GM18519 (cell line): ENCODE measurements around the gene SLC6A1.

Source experiments
- ATAC-seq: cut with Tn5 transposase; IDR thresholded peaks from one replicate; pipeline ENCODE4 v1.9.1; 2021; ENCODE audit warnings: mild to moderate bottlenecking, moderate library complexity; ENCODE audit not compliant: unreplicated experiment, low FRiP score

Gene SLC6A1

GRCh38 chr3:10992017-10992942, at the start of gene SLC6A1:
SLC6A1 (plus strand) TSS chr3:10992748; CDS start chr3:11017212, 24,464 bp downstream.
- ATAC-seq = no peak

GRCh38 chr3:10944866-10945265, 47.7 kb upstream of the SLC6A1 start:
- no peak for ATAC-seq

DNA sequence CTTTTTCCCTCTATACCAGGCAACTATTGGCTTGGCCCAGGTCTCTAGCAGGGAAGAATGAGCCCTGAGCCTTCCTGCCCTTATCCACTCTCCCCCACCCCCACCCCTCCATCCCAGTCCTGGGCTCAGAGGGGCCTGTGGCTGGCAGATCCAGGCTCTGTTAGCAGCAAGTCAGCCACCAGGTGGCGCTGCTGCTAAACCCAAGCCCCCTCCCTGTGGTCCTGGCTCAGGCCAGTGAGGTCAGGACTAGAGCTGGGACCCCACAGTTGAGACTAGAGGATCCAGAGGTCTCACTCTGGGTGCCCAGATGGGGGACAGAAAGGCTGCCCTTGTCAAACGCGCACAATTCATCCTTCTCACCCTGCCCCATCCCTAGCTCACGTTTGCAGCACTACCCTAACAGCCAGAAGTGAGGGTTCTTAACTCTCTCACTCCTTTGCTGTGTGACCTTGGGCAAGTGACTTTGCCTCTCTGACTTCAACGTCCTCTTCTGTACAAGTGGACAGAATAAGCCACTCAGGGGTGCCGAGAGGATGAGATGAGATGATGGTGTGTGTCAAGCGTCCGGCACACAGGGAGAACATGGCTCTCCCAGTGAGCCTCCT, 46.8 kb upstream of the SLC6A1 start:
- ATAC-seq = no peak

- no peak for ATAC-seq
Measured at GRCh38 chr3:10946526-10946925, 46.0 kb upstream of the SLC6A1 start.

GRCh38 chr3:10948326-10948725, 44.2 kb upstream of the SLC6A1 start:
- ATAC-seq = no peak

DNA sequence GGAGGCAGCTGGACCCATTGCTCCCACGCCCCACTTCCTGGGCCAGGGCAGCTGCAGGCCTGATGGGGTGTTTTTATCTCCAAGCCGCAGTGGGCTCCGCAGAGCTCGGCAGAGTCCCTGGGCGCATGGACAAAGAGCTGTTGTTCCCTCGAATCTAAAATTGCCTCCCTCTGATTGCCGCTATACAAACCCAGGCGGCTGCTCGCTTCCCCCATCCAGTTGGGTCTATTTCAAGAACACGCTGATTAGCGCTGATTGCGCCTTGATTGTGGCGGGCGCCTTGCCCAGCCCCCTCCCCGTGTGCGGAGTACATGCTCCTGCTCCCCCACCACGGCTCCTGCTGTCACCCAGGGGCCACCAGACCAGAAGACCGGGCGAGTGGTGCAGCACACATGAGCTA, 43.4 kb upstream of the SLC6A1 start:
- no peak for ATAC-seq

- ATAC-seq = no peak
Measured at GRCh38 chr3:10950476-10951294, 41.9 kb upstream of the SLC6A1 start.

GRCh38 chr3:10951295-10951926, 41.1 kb upstream of the SLC6A1 start:
- ATAC-seq = no peak

DNA sequence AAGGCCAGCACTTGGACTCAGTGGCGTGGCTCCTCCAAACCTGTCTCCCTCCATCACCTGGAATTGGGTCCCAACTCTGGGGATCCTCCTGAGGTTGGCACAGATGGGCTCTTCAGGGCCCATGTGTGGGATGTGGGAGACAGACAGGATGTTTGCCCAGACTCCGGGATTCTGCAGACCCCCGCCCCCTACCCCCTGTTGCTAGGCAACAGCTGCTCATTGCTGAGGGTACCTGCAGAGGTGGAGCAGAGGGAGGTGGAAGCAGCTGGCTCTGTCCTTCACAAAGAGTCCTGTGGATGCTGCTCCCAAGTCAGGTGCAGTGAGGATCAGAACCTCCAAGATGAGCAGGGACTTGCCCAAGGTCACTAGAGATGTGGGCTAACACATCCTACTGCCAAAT, 40.0 kb upstream of the SLC6A1 start:
- ATAC-seq = no peak

- no peak for ATAC-seq
Measured at GRCh38 chr3:10954740-10955139, 37.8 kb upstream of the SLC6A1 start.

GRCh38 chr3:10955711-10956453, 36.7 kb upstream of the SLC6A1 start:
- no peak for ATAC-seq

DNA sequence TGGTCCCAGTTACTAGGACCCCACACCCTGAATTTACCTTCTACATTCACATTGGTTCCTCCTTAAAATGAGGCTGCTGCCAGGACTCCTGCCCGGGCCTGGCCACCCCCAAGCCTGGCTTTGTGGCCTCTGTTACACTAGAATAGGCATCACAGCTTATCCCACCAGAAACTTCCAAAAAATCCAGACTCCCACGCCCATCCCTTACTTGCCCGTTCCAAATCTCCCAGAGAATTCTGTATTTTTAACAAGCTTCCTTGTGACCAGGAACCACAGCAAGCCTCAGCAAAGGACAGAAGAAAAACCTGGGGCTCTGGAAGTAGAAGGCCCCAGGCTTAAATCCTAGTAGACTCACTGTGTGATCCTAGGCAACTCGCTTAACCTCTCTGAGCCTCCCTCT, 36.0 kb upstream of the SLC6A1 start:
- no peak for ATAC-seq

DNA sequence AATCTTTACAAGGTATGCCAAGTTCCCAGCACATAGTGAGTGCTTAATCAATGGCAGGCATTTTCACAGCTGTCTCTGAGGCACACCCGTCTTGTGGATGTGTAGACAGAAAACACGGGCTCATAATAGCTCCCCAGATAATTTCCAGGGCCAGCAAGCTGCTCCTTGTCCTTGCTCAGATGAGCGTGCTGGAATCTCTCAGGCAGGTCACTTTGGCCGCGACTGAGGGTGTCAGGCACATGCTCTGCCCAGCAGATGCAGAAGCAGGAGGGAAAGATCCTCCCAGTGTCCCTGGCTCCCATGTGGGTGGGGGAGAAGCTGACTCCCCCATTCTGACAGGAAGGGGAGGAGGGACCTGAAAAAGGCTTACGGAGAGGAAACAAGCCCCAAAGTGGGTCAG, 35.6 kb upstream of the SLC6A1 start:
- ATAC-seq = no peak

- ATAC-seq = no peak
Measured at GRCh38 chr3:10957976-10958749, 34.4 kb upstream of the SLC6A1 start.

- no peak for ATAC-seq
Measured at GRCh38 chr3:10960255-10960654, 32.3 kb upstream of the SLC6A1 start.

- ATAC-seq = no peak
Measured at GRCh38 chr3:10961921-10962320, 30.6 kb upstream of the SLC6A1 start.

DNA sequence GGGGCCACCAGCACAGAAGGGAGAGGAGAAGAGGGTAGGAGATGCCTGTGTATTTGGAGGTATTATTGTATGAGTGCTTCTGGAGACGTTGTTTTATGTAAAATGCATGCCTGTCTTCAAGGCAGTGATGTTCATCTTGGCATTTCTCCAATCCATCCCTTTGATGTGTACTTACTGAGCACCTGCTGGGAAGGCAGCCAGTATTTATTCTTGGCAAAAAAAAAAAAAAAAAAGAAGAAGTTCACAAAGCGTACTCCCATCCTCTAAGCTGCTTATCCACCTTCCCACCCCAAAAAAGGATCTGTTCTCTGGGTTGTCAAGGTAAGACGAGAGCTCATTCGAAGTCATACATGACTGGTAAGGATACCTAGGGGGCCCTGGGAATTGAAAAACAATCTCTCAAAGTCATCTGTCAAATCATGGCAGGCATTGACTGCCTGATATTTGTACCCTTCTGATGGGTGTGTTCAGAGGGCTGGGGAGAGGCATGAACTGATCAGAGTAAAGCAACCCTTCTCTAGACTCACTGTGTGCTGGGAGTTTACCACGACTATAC, 30.0 kb upstream of the SLC6A1 start:
- ATAC-seq = no peak

DNA sequence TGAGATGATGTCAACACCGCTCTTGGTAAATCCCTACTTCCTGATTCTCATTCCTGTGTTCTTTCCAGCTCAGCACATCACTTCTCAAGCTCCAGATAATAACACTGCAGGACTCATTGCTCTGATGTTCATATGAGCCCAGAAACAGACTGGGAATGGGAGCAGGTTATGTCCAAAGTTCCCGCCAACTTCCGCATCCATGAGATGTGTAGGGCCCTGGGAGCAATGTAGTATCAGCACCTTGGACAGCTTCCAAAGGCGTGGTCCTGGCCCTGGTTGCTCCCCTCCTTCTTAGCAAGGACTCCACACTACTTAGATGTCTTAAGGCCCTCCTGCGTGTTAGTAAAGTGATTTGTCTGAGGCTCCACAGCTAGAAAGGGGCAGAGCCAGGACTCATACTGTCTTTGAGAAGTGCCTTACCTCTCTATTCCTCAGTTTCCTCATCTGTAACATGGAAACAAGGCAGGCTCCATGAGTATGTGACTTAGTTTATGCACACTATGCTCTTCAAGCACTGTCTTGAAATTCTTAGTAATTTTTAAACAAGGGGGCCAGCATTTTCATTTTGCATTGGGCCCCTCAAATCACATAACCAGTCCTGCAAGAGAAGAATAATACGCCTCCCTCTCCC, 27.9 kb upstream of the SLC6A1 start:
- ATAC-seq = no peak
